Measurements from ENCODE around the gene SMTNL1.

SMTNL1 gene

DNA sequence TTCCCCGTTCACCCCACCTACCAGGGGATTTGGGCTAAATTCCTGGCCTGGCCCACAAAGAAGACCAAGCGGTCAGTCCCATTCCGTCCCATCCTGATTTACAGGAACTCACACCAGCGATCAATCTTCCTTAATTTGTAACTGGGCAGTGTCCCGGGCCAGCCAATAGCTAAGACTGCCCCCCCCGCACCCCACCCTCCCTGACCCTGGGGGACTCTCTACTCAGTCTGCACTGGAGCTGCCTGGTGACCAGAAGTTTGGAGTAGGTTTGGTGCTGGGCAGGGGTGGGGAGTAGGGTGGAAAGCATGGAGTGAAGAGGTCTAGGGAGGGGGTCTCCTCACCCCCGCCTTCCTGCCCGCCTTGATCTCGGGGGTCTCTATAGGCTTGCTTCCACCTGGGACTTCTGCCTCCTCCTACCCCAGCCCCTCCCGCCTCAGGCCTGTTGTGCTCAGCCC lies 60.1 kb downstream of the SMTNL1 start, which contains the start of gene SERPING1:
Gene SERPING1 (plus strand): TSS at position 225 of the 455 bp plus-strand sequence. CDS start 586 bp downstream, outside the sequence.
- no peak for DNase-seq

DNA sequence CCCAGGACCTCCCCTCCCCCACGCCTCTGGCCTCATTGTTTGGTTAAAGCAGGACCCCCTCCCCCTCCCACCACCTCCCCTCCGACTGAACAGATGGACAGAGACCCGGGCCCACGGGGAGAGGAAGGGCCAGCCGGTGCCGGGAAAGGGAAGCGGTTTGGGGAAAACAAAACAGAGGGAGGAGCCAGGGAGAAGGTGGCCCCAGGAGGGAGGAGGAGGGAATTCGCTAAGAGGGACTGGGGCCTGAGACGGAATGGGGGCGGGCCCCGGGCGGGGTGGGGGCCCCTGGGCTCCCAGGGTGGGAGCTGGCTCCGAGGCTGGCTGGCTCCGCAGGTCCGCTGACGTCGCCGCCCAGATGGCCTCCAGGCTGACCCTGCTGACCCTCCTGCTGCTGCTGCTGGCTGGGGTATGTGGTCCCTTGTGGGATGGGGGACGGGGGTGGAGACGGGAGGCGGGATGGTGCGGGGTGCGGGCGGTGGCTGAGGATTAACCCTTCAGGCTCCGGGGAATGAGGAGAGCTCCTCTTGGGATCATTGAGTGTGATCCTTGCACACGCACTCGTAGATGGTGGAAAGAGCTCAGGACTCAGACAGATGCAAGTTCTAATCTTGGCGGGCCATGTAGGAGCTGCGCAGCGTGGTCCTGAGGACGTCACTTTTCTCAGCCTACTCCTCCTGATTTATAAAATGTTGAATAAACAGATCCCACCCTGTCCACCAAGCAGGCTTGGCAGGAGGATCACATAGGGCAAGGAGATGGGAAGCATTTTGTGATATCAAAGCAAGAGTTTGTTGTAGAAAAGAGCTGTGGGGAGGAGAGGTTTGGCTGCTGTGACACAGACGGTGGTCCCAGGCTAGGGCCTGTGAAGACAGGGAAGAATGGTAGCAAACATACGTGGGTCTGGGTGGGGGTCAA lies 60.8 kb downstream of the SMTNL1 start:
- peak; percentile 63 for DNase-seq

DNA sequence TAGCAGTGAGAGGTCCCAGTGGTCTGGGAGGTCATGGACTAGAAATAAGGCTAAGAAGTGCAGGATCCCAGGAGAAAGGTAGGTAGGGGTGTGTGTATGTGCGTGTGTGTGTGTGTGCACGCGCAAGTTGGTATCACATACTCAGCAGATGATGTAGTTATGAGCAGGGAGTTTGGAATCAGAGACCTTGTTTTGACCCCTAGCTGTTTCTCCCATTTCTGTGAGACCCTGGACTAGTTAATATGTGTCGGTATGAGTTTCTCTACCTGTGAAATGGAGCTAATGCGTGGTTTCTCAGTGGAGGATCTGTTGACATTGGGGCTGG lies 61.4 kb downstream of the SMTNL1 start:
- DNase-seq, result peak; percentile 64

DNA sequence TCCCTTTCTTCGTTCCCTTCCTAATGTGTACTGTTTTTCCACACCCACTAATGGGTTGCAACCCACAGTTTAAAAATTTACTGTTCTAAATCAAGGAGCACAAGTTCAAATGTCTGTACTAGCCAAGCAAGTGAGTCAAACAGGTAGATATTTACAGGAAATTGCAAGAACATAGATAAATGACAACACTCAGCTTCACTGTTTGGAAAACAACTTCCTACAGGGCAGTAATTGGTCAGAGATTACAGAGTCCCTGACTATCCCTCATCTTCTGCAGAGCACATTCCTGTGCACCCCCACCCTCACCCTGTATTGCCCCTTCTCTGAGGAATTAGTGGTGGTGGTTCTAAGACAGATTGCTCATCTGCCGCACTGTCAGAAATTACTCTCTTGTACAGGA lies 62.0 kb downstream of the SMTNL1 start:
- DNase-seq, result no peak
